HCT116 (cell line): ENCODE results near the gene SNHG17. TPM values are rescaled to one million over a fixed set of nuclear protein-coding genes. Genes with fewer than 3 reads are reported as not detected.

Experiments used
- ATAC-seq: fragments of 200-7000 bp; cut with Tn5 transposase; 2 replicates; pipeline ENCODE4 v1.9.1; 2020; ENCODE audit warnings: mild to moderate bottlenecking, moderate library complexity
- BruUV-seq: library from RNA; stranded (reverse); fragments of 400-500 nt; replicated peaks from 2 replicates; lab custom pipeline; 2021; lab: Mats Ljungman, UMichigan
- CTCF ChIA-PET: fragments of 300-600 bp; sonication (Branson Sonifier 250); formaldehyde crosslinking; loops from one replicate; lab custom pipeline; 2021; ENCODE audit warnings: antibody characterized with exemption; lab: Charles Lee
- POLR2A ChIA-PET: fragments of 300-600, 350-600 bp; sonication (Branson Sonifier 250); formaldehyde crosslinking; loops from one replicate; lab custom pipeline; 2021; ENCODE audit warnings: antibody characterized with exemption; lab: Charles Lee
- RAD21 ChIA-PET, 2 experiments: fragments of 300-600 bp; sonication (Branson Sonifier 250); formaldehyde crosslinking; loops; one replicate each; lab custom pipeline; 2023; ENCODE audit warnings: low total read pairs in 2 of 2; ENCODE audit not compliant: uncharacterized antibody in 2 of 2, unreplicated experiment in 2 of 2, low non-redundant PET in 1 of 2; lab: Charles Lee
- DNase-seq: peaks from one replicate; pipeline ENCODE4 v3.0.0-alpha.2; 2010; ENCODE audit warnings: low read depth, low spot score
- H2AFZ ChIP-seq: fragments of 200-600 bp; shearing (Covaris generic), sonication (generic); 2 replicates; pipeline ENCODE4 v1.6.1; 2017; ENCODE audit warnings: low read depth, mixed run types, mixed read lengths, antibody characterized with exemption, low read length; ENCODE audit not compliant: poor library complexity, severe bottlenecking
- H3K27ac ChIP-seq: 2 replicates; pipeline ENCODE4 v1.5.1; 2012; ENCODE audit warnings: low read depth, low read length
- H3K27me3 ChIP-seq: fragments of 200-600 bp; sonication (generic); 2 replicates; pipeline ENCODE4 v1.6.1; 2016; ENCODE audit warnings: mixed run types, low read length, mixed read lengths; ENCODE audit not compliant: insufficient read depth
- H3K36me3 ChIP-seq, 2 experiments: fragments of 200-500 bp in 1 of 2; fragments of 200-600 bp in 1 of 2; sonication (Bioruptor generic) in 1 of 2; sonication (generic) in 1 of 2; 2 replicates each; pipeline versions ENCODE4 v1.5.1 to v1.6.1; 2014 to 2016; ENCODE audit warnings: low read length in 2 of 2, inconsistent platforms in 1 of 2, mixed read lengths in 1 of 2, mixed run types in 1 of 2; ENCODE audit not compliant: insufficient read depth in 2 of 2, control insufficient read depth in 1 of 2
- H3K4me1 ChIP-seq, 2 experiments: fragments of 200-600 bp in 1 of 2; sonication (generic) in 1 of 2; 2 replicates each; pipeline versions ENCODE4 v1.5.1 to v1.6.1; 2012 to 2017; ENCODE audit warnings: low read length in 2 of 2, inconsistent platforms in 1 of 2, mild to moderate bottlenecking in 1 of 2, mixed read lengths in 1 of 2, mixed run types in 1 of 2, moderate library complexity in 1 of 2; ENCODE audit not compliant: insufficient read depth in 2 of 2, control insufficient read depth in 1 of 2
- H3K4me2 ChIP-seq: fragments of 200-600 bp; sonication (generic); 2 replicates; pipeline ENCODE4 v1.6.1; 2017; ENCODE audit warnings: mixed run types, low read length, mixed read lengths
- H3K4me3 ChIP-seq, 2 experiments: fragments of 200-600 bp in 1 of 2; sonication (generic) in 1 of 2; replicated peaks in 1 of 2; 2 replicates each; pipeline ENCODE4 v1.5.1; 2011 to 2016; ENCODE audit warnings: low read length in 2 of 2, control low read depth in 1 of 2, low read depth in 1 of 2, mild to moderate bottlenecking in 1 of 2, mixed read lengths in 1 of 2, mixed run types in 1 of 2
- H3K79me2 ChIP-seq: fragments of 200-600 bp; sonication (generic); 2 replicates; pipeline ENCODE4 v1.6.1; 2017; ENCODE audit warnings: mild to moderate bottlenecking, mixed run types, low read length, moderate library complexity, mixed read lengths; ENCODE audit not compliant: insufficient read depth
- H3K9ac ChIP-seq: fragments of 200-600 bp; sonication (generic); 2 replicates; pipeline ENCODE4 v1.6.1; 2016; ENCODE audit warnings: low read length, mixed read lengths
- H3K9me2 ChIP-seq: fragments of 200-600 bp; sonication (generic), shearing (Covaris generic); 2 replicates; pipeline ENCODE4 v1.6.1; 2017; ENCODE audit warnings: mixed run types, mild to moderate bottlenecking, moderate library complexity; ENCODE audit not compliant: insufficient read depth
- H3K9me3 ChIP-seq, 2 experiments: fragments of 200-500 bp in 1 of 2; fragments of 200-600 bp in 1 of 2; sonication (Bioruptor generic) in 1 of 2; sonication (generic) in 1 of 2; 2 replicates each; pipeline ENCODE4 v1.6.1; 2014 to 2017; ENCODE audit warnings: low read length in 2 of 2, mixed read lengths in 2 of 2, inconsistent platforms in 1 of 2, low read depth in 1 of 2, mild to moderate bottlenecking in 1 of 2, mixed run types in 1 of 2, moderate library complexity in 1 of 2; ENCODE audit not compliant: control insufficient read depth in 1 of 2, insufficient read depth in 1 of 2
- H4K20me1 ChIP-seq: fragments of 200-600 bp; sonication (generic), shearing (Covaris generic); 2 replicates; pipeline ENCODE4 v1.6.1; 2017; ENCODE audit warnings: mixed run types, mild to moderate bottlenecking, moderate library complexity; ENCODE audit not compliant: insufficient read depth
- CBX3 ChIP-seq: IDR thresholded peaks from 2 replicates; pipeline ENCODE4 v1.6.1; 2012; ENCODE audit warnings: low read depth
- EGR1 ChIP-seq: IDR thresholded peaks from 2 replicates; pipeline ENCODE4 v1.6.1; 2012; ENCODE audit warnings: low read depth
- ELF1 ChIP-seq: IDR thresholded peaks from 2 replicates; pipeline ENCODE4 v1.6.1; 2012; ENCODE audit warnings: low read depth, borderline replicate concordance
- EZH2 ChIP-seq: fragments of 200-600 bp; sonication (generic); IDR thresholded peaks from 2 replicates; pipeline ENCODE4 v1.6.1; 2017; ENCODE audit warnings: antibody characterized with exemption, mixed run types
- EZH2phosphoT487 ChIP-seq: fragments of 200-600 bp; IDR thresholded peaks from 2 replicates; pipeline ENCODE4 v1.6.1; 2018; ENCODE audit warnings: antibody characterized with exemption, borderline replicate concordance
- POLR2A ChIP-seq: IDR thresholded peaks from 2 replicates; pipeline ENCODE4 v1.7.0; 2011; ENCODE audit warnings: borderline replicate concordance; ENCODE audit not compliant: insufficient read depth, insufficient read length; ENCODE audit errors: extremely low read depth
- POLR2AphosphoS5 ChIP-seq: IDR thresholded peaks from 2 replicates; pipeline ENCODE4 v1.6.1; 2011; ENCODE audit warnings: mild to moderate bottlenecking, low read depth, low read length, moderate library complexity
- RAD21 ChIP-seq: IDR thresholded peaks from 2 replicates; pipeline ENCODE4 v1.6.1; 2012; ENCODE audit warnings: low read depth, mild to moderate bottlenecking
- SIN3A ChIP-seq: IDR thresholded peaks from 2 replicates; pipeline ENCODE4 v1.6.1; 2012; ENCODE audit warnings: low read depth
- SP1 ChIP-seq: IDR thresholded peaks from 2 replicates; pipeline ENCODE4 v1.6.1; 2012; ENCODE audit warnings: low read depth
- YY1 ChIP-seq: IDR thresholded peaks from 2 replicates; pipeline ENCODE4 v1.6.1; 2011; ENCODE audit warnings: low read length, low read depth, moderate library complexity, mild to moderate bottlenecking; ENCODE audit not compliant: insufficient replicate concordance; ENCODE audit errors: extremely low read depth
- ZFX ChIP-seq: fragments of 450-650 bp; IDR thresholded peaks from 2 replicates; pipeline ENCODE4 v1.6.1; 2017
- ZNF274 ChIP-seq: fragments of 200-500 bp; sonication (Bioruptor generic); IDR thresholded peaks from 2 replicates; pipeline ENCODE4 v1.6.1; 2014; ENCODE audit warnings: mild to moderate bottlenecking, low read depth, low read length, inconsistent platforms
- intact Hi-C: fragments of 100-400 bp; cut with micrococcal nuclease; formaldehyde crosslinking; loops from 2 replicates; pipeline ENCODE4 v1.10.0; 2022
- total RNA-seq: library from RNA; stranded (reverse); gene quantifications from one replicate; pipeline ENCODE4 v1.2.1, GENCODE V29; 2021; ENCODE audit not compliant: unreplicated experiment
- TF ChIP-seq, protein P1 (sequence below): IDR thresholded peaks from 2 replicates; pipeline ENCODE4 v1.6.1; 2012
- TF ChIP-seq, protein P2 (sequence below): IDR thresholded peaks from 2 replicates; pipeline ENCODE4 v1.6.1; 2012; ENCODE audit warnings: low read depth
- TF ChIP-seq, protein P3 (sequence below): IDR thresholded peaks from 2 replicates; pipeline ENCODE4 v1.6.1; 2011; ENCODE audit warnings: mild to moderate bottlenecking, low read length, moderate library complexity; ENCODE audit not compliant: insufficient replicate concordance; ENCODE audit errors: extremely low read depth
- TF ChIP-seq, protein P4 (sequence below), 3 experiments: fragments of 200-600 bp in 1 of 3; sonication (generic) in 1 of 3; IDR thresholded peaks in 2 of 3; conservative IDR thresholded peaks in 1 of 3; 2 replicates each; pipeline ENCODE4 v1.5.1; 2012 to 2017; ENCODE audit warnings: low read depth in 2 of 3, low read length in 2 of 3, antibody characterized with exemption in 1 of 3, borderline replicate concordance in 1 of 3, control low read depth in 1 of 3, mild to moderate bottlenecking in 1 of 3, mixed read lengths in 1 of 3, mixed run types in 1 of 3, moderate library complexity in 1 of 3; ENCODE audit not compliant: insufficient read depth in 1 of 3
- TF ChIP-seq, protein P5 (sequence below): IDR thresholded peaks from 2 replicates; pipeline ENCODE4 v1.6.1; 2012

Gene SNHG17
- total RNA-seq, 1 experiment from 2014 or later, result 65.7 TPM

DNA sequence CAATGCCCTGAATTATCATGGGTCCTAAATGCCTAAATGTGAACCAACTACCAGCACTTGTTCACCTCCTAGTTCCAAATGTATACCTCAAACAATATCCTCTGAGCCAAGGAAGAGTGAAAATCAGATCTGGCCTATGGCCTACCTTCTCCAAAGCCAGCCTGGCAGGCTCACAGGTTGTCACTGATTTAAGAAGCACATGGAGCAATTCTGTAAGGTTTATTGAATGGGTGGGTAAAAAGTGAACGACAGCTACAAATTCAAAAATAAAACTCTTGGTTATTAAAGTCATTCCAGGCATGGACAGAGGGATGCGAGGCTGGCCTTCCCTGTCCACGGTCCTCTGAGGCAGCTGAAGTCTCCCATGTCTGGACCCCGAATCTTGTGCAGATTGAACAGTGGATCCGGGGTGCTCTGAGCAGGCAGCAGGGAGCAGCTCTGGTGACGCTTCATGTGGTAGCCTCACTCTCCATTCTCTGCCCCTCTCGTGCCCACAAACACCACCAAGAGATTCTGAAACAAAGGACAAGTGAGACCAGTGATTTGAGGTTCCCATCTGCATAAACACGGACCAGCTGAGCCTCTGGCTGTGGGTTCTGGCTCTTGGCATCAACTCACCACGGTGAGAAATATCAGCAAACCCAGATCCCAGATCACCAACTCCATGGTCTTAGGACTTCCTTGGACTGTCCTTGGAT lies 14.6 kb downstream of the SNHG17 start:
- H3K27me3 ChIP-seq, result no peaks in the 10 kb centered on the region
- H4K20me1 ChIP-seq, result peaks cover 40% of the 10 kb centered on the region; the same call in 1 of the 2 replicates
- H3K4me1 ChIP-seq, result no peaks in the 10 kb centered on the region
- H3K4me3 ChIP-seq, result no peak overlapping the region
- no TSS peak for BruUV-seq
- no peaks in the 10 kb centered on the region for H3K9me2 ChIP-seq
- no peak overlapping the region for H3K4me2 ChIP-seq
- intact Hi-C loops, result no loop called here
- no peaks in the 10 kb centered on the region for H3K9me3 ChIP-seq
- ChIA-PET RAD21 (no interaction called here), POLR2A (no interaction called here), CTCF (no interaction called here)
- no peak for DNase-seq
- no peak overlapping the region for H3K9ac ChIP-seq
- no peak overlapping the region for H2AFZ ChIP-seq
- TF ChIP-seq YY1 (no peak), CBX3 (no peak), ZFX (no peak), POLR2AphosphoS5 (no peak), POLR2A (no peak), RAD21 (no peak), ELF1 (no peak), EZH2 (no peak), EGR1 (no peak), EZH2phosphoT487 (no peak), SIN3A (no peak), ZNF274 (no peak), SP1 (no peak)
- TF ChIP-seq, protein P1, sequence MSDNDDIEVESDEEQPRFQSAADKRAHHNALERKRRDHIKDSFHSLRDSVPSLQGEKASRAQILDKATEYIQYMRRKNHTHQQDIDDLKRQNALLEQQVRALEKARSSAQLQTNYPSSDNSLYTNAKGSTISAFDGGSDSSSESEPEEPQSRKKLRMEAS, result no peak
- TF ChIP-seq, protein P2, sequence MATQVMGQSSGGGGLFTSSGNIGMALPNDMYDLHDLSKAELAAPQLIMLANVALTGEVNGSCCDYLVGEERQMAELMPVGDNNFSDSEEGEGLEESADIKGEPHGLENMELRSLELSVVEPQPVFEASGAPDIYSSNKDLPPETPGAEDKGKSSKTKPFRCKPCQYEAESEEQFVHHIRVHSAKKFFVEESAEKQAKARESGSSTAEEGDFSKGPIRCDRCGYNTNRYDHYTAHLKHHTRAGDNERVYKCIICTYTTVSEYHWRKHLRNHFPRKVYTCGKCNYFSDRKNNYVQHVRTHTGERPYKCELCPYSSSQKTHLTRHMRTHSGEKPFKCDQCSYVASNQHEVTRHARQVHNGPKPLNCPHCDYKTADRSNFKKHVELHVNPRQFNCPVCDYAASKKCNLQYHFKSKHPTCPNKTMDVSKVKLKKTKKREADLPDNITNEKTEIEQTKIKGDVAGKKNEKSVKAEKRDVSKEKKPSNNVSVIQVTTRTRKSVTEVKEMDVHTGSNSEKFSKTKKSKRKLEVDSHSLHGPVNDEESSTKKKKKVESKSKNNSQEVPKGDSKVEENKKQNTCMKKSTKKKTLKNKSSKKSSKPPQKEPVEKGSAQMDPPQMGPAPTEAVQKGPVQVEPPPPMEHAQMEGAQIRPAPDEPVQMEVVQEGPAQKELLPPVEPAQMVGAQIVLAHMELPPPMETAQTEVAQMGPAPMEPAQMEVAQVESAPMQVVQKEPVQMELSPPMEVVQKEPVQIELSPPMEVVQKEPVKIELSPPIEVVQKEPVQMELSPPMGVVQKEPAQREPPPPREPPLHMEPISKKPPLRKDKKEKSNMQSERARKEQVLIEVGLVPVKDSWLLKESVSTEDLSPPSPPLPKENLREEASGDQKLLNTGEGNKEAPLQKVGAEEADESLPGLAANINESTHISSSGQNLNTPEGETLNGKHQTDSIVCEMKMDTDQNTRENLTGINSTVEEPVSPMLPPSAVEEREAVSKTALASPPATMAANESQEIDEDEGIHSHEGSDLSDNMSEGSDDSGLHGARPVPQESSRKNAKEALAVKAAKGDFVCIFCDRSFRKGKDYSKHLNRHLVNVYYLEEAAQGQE, result no peak
- TF ChIP-seq, protein P3, sequence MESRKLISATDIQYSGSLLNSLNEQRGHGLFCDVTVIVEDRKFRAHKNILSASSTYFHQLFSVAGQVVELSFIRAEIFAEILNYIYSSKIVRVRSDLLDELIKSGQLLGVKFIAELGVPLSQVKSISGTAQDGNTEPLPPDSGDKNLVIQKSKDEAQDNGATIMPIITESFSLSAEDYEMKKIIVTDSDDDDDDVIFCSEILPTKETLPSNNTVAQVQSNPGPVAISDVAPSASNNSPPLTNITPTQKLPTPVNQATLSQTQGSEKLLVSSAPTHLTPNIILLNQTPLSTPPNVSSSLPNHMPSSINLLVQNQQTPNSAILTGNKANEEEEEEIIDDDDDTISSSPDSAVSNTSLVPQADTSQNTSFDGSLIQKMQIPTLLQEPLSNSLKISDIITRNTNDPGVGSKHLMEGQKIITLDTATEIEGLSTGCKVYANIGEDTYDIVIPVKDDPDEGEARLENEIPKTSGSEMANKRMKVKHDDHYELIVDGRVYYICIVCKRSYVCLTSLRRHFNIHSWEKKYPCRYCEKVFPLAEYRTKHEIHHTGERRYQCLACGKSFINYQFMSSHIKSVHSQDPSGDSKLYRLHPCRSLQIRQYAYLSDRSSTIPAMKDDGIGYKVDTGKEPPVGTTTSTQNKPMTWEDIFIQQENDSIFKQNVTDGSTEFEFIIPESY, result no peak
- TF ChIP-seq, protein P4, sequence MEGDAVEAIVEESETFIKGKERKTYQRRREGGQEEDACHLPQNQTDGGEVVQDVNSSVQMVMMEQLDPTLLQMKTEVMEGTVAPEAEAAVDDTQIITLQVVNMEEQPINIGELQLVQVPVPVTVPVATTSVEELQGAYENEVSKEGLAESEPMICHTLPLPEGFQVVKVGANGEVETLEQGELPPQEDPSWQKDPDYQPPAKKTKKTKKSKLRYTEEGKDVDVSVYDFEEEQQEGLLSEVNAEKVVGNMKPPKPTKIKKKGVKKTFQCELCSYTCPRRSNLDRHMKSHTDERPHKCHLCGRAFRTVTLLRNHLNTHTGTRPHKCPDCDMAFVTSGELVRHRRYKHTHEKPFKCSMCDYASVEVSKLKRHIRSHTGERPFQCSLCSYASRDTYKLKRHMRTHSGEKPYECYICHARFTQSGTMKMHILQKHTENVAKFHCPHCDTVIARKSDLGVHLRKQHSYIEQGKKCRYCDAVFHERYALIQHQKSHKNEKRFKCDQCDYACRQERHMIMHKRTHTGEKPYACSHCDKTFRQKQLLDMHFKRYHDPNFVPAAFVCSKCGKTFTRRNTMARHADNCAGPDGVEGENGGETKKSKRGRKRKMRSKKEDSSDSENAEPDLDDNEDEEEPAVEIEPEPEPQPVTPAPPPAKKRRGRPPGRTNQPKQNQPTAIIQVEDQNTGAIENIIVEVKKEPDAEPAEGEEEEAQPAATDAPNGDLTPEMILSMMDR (IDR thresholded peaks at IDR 0.05 in 2 of 3, conservative IDR thresholded peaks at IDR 0.05 in 1 of 3; ENCODE audit: borderline replicate concordance in 1 of 3, insufficient read depth in 1 of 3, low read depth in 2 of 3, low read length in 2 of 3), result no peak
- TF ChIP-seq, protein P5, sequence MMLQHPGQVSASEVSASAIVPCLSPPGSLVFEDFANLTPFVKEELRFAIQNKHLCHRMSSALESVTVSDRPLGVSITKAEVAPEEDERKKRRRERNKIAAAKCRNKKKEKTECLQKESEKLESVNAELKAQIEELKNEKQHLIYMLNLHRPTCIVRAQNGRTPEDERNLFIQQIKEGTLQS, result no peak
- no peak overlapping the region for H3K27ac ChIP-seq
- ATAC-seq, result no peak
- H3K79me2 ChIP-seq, result peaks cover 43% of the 10 kb centered on the region
- peaks cover 52 to 78% of the 10 kb centered on the region in 2 experiments for H3K36me3 ChIP-seq
